GM12878 (cell line): ENCODE measurements around the gene DCTPP1. TPM values are rescaled to one million over a fixed set of nuclear protein-coding genes. Genes with fewer than 3 reads are reported as not detected.

Source experiments
- ASH2L ChIP-seq: fragments of 300-600, 200-600 bp; sonication (generic); IDR thresholded peaks from 2 replicates; pipeline ENCODE4 v1.6.1; 2017; ENCODE audit warnings: low read depth, mild to moderate bottlenecking, borderline replicate concordance
- ATF7 ChIP-seq: fragments of 450-650 bp; IDR thresholded peaks from 2 replicates; pipeline ENCODE4 v1.6.1; 2016; ENCODE audit warnings: low read depth, mild to moderate bottlenecking
- BMI1 ChIP-seq: fragments of 450-650 bp; IDR thresholded peaks from 2 replicates; pipeline ENCODE4 v1.6.1; 2016; ENCODE audit warnings: mild to moderate bottlenecking, moderate library complexity, borderline replicate concordance
- FOS ChIP-seq: IDR thresholded peaks from 3 replicates; pipeline ENCODE4 v1.6.1; 2011; ENCODE audit warnings: borderline replicate concordance; ENCODE audit not compliant: insufficient read length; ENCODE audit errors: extremely low read depth
- HCFC1 ChIP-seq: fragments of 150-350 bp; IDR thresholded peaks from 2 replicates; pipeline ENCODE4 v1.6.1; 2014; ENCODE audit warnings: low read length
- HDGF ChIP-seq: fragments of 450-650 bp; IDR thresholded peaks from 2 replicates; pipeline ENCODE4 v1.6.1; 2016; ENCODE audit warnings: antibody characterized with exemption
- KAT2A ChIP-seq: conservative IDR thresholded peaks from 2 replicates; pipeline ENCODE4 v1.6.1; 2011; ENCODE audit warnings: low read depth, low read length; ENCODE audit not compliant: control insufficient read depth
- LARP7 ChIP-seq: fragments of 450-650 bp; IDR thresholded peaks from 2 replicates; pipeline ENCODE4 v1.6.1; 2017; ENCODE audit warnings: mild to moderate bottlenecking
- MEF2A ChIP-seq: IDR thresholded peaks from 2 replicates; pipeline ENCODE4 v1.6.1; 2011; ENCODE audit warnings: low read depth, mild to moderate bottlenecking, low read length, moderate library complexity; ENCODE audit not compliant: insufficient read depth
- MXI1 ChIP-seq: fragments of 150-350 bp; IDR thresholded peaks from 2 replicates; pipeline ENCODE4 v1.6.1; 2011; ENCODE audit warnings: low read depth, mild to moderate bottlenecking, inconsistent platforms, low read length, improper control_type of control experiment
- NBN ChIP-seq: fragments of 450-650 bp; IDR thresholded peaks from 2 replicates; pipeline ENCODE4 v1.6.1; 2016
- NR2C2 ChIP-seq: IDR thresholded peaks from 2 replicates; pipeline ENCODE4 v1.6.1; 2011; ENCODE audit warnings: borderline replicate concordance, low read depth; ENCODE audit not compliant: control insufficient read depth, insufficient read length
- RB1 ChIP-seq: fragments of 450-650 bp; formaldehyde crosslinking; IDR thresholded peaks from 2 replicates; pipeline ENCODE4 v1.6.1; 2017; ENCODE audit warnings: mild to moderate bottlenecking, borderline replicate concordance
- SMAD1 ChIP-seq: fragments of 450-650 bp; IDR thresholded peaks from 2 replicates; pipeline ENCODE4 v1.6.1; 2018; ENCODE audit warnings: mild to moderate bottlenecking, low read depth; ENCODE audit not compliant: partially characterized antibody
- SMARCA5 ChIP-seq: fragments of 450-650 bp; IDR thresholded peaks from 2 replicates; pipeline ENCODE4 v1.6.1; 2017; ENCODE audit warnings: mild to moderate bottlenecking
- TARDBP ChIP-seq: IDR thresholded peaks from 2 replicates; pipeline ENCODE4 v1.6.1; 2016; ENCODE audit warnings: borderline replicate concordance
- TCF3 ChIP-seq: IDR thresholded peaks from 2 replicates; pipeline ENCODE4 v1.6.1; 2012; ENCODE audit warnings: low read depth, mild to moderate bottlenecking, low read length, borderline replicate concordance; ENCODE audit not compliant: insufficient read depth
- WRNIP1 ChIP-seq: IDR thresholded peaks from 2 replicates; pipeline ENCODE4 v1.6.1; 2011; ENCODE audit warnings: low read depth, low read length, improper control_type of control experiment, borderline replicate concordance
- polyA plus RNA-seq, 11 experiments: library from polyadenylated mRNA; depleted of rRNA in 4 of 11; unstranded in 6 of 11; stranded (reverse) in 5 of 11; fragments of >200 nt; fragmentation: Nextera tagmentation in 4 of 11; fragmentation: Illumina TruSeq in 1 of 11; extraction: Ambion mirVana in 4 of 11; extraction: Trizol in 1 of 11; gene quantifications; 1 replicate in 1 of 11; 2 replicates in 10 of 11; pipeline versions ENCODE4 v1.2.1 to v1.2.3, GENCODE V29; 2011 to 2016; ENCODE audit warnings: inconsistent platforms in 2 of 11, missing spikeins in 2 of 11, low read depth in 1 of 11
- total RNA-seq, 4 experiments: library from RNA; depleted of rRNA in 3 of 4; stranded (reverse); fragments of >200 nt in 3 of 4; fragmentation: Illumina TruSeq in 1 of 4; extraction: Trizol in 1 of 4; gene quantifications; 2 replicates each; pipeline versions ENCODE4 v1.2.1 to v1.2.3, GENCODE V29; 2013 to 2021
- TF ChIP-seq, protein P1 (sequence below): IDR thresholded peaks from 2 replicates; pipeline ENCODE4 v1.6.1; 2011; ENCODE audit warnings: borderline replicate concordance, low read depth, mild to moderate bottlenecking, moderate library complexity, mixed read lengths, low read length; ENCODE audit not compliant: insufficient read depth; ENCODE audit errors: extremely low read length
- TF ChIP-seq, protein P2 (sequence below): fragments of 150-350 bp; IDR thresholded peaks from 2 replicates; pipeline ENCODE4 v1.6.1; 2014; ENCODE audit warnings: mild to moderate bottlenecking, low read depth, low read length
- TF ChIP-seq, protein P3 (sequence below): IDR thresholded peaks from 2 replicates; pipeline ENCODE4 v1.6.1; 2011; ENCODE audit warnings: low read depth, low read length, improper control_type of control experiment, borderline replicate concordance
- TF ChIP-seq, protein P4 (sequence below): fragments of 450-650 bp; IDR thresholded peaks from 2 replicates; pipeline ENCODE4 v1.6.1; 2017; ENCODE audit warnings: mild to moderate bottlenecking, moderate library complexity

DCTPP1 gene
- total and polyA plus RNA-seq, 10 of the 15 experiments (the other 5 are each of a cell fraction or from before 2014, with no cell fraction given) = 72.1 to 266 (median 157) TPM

DNA sequence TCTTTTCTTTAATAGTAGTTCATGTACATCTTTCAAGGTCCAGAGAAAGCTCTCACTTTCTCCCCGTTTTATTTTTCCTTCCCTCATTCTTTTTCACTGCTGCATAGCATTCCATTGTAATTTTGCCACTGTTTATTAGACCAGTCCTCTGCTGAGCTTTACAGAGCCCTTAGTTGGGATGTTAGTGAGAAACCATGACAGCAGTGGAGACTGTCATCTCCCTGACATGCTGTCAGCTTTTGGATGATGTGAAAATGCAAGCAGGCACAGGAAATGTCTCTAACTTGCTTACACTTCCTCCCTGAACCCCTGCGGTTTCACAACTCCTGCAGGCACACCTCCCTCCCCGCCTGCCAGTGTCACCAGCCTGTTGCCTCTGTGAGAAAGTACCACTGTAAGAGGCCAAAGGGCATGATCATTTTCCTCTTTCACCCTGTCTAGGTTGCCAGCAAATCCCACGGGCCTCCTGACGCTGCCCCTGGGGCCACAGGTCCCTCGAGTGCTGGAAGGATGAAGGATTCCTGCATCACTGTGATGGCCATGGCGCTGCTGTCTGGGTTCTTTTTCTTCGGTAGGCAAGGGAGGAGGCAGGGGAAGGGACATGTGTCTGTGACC lies 42.6 kb upstream of the DCTPP1 start, which contains the start of gene ITGAL (continued):
- TF ChIP-seq, protein P1, sequence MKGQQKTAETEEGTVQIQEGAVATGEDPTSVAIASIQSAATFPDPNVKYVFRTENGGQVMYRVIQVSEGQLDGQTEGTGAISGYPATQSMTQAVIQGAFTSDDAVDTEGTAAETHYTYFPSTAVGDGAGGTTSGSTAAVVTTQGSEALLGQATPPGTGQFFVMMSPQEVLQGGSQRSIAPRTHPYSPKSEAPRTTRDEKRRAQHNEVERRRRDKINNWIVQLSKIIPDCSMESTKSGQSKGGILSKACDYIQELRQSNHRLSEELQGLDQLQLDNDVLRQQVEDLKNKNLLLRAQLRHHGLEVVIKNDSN = no peak
- TF ChIP-seq RB1 = no peak; the same call in 1 of the 2 replicates
- peak; percentile 83 for TF ChIP-seq SMAD1
- TF ChIP-seq TCF3 = peak; percentile 72; the same call in 1 of the 2 replicates
- no peak for TF ChIP-seq HCFC1
- TF ChIP-seq TARDBP = no peak
- TF ChIP-seq, protein P2, sequence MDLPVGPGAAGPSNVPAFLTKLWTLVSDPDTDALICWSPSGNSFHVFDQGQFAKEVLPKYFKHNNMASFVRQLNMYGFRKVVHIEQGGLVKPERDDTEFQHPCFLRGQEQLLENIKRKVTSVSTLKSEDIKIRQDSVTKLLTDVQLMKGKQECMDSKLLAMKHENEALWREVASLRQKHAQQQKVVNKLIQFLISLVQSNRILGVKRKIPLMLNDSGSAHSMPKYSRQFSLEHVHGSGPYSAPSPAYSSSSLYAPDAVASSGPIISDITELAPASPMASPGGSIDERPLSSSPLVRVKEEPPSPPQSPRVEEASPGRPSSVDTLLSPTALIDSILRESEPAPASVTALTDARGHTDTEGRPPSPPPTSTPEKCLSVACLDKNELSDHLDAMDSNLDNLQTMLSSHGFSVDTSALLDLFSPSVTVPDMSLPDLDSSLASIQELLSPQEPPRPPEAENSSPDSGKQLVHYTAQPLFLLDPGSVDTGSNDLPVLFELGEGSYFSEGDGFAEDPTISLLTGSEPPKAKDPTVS = no peak
- TF ChIP-seq BMI1 = no peak
- TF ChIP-seq, protein P3, sequence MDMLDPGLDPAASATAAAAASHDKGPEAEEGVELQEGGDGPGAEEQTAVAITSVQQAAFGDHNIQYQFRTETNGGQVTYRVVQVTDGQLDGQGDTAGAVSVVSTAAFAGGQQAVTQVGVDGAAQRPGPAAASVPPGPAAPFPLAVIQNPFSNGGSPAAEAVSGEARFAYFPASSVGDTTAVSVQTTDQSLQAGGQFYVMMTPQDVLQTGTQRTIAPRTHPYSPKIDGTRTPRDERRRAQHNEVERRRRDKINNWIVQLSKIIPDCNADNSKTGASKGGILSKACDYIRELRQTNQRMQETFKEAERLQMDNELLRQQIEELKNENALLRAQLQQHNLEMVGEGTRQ = no peak
- peak; percentile 73 for TF ChIP-seq MXI1
- peak; percentile 73; the same call in 1 of the 2 replicates for TF ChIP-seq LARP7
- no peak for TF ChIP-seq NR2C2
- TF ChIP-seq, protein P4, sequence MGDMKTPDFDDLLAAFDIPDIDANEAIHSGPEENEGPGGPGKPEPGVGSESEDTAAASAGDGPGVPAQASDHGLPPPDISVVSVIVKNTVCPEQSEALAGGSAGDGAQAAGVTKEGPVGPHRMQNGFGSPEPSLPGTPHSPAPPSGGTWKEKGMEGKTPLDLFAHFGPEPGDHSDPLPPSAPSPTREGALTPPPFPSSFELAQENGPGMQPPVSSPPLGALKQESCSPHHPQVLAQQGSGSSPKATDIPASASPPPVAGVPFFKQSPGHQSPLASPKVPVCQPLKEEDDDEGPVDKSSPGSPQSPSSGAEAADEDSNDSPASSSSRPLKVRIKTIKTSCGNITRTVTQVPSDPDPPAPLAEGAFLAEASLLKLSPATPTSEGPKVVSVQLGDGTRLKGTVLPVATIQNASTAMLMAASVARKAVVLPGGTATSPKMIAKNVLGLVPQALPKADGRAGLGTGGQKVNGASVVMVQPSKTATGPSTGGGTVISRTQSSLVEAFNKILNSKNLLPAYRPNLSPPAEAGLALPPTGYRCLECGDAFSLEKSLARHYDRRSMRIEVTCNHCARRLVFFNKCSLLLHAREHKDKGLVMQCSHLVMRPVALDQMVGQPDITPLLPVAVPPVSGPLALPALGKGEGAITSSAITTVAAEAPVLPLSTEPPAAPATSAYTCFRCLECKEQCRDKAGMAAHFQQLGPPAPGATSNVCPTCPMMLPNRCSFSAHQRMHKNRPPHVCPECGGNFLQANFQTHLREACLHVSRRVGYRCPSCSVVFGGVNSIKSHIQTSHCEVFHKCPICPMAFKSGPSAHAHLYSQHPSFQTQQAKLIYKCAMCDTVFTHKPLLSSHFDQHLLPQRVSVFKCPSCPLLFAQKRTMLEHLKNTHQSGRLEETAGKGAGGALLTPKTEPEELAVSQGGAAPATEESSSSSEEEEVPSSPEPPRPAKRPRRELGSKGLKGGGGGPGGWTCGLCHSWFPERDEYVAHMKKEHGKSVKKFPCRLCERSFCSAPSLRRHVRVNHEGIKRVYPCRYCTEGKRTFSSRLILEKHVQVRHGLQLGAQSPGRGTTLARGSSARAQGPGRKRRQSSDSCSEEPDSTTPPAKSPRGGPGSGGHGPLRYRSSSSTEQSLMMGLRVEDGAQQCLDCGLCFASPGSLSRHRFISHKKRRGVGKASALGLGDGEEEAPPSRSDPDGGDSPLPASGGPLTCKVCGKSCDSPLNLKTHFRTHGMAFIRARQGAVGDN = peak; percentile 96
- TF ChIP-seq ASH2L = no peak
- no peak for TF ChIP-seq KAT2A
- TF ChIP-seq FOS = no peak
- peak; percentile 88 for TF ChIP-seq ATF7
- TF ChIP-seq MEF2A = peak; percentile 47; the same call in 1 of the 2 replicates
- no peak for TF ChIP-seq HDGF
- peak; percentile 95 for TF ChIP-seq SMARCA5
- 0 out of 2 replicates have a peak, but pooled peaks have one; percentile 55 for TF ChIP-seq WRNIP1
- peak; percentile 96 for TF ChIP-seq NBN
